ENCODE measurements around the gene PTPN6. TPM values are rescaled to one million over a fixed set of nuclear protein-coding genes. Genes with fewer than 3 reads are reported as not detected.
A peak's percentile ranks its signal among the peaks of the same experiment; 100 is the strongest.

Gene PTPN6
- total RNA-seq, 4 donors from 2014 or later: 31.8 to 44.5 (median 34.4) TPM

DNA sequence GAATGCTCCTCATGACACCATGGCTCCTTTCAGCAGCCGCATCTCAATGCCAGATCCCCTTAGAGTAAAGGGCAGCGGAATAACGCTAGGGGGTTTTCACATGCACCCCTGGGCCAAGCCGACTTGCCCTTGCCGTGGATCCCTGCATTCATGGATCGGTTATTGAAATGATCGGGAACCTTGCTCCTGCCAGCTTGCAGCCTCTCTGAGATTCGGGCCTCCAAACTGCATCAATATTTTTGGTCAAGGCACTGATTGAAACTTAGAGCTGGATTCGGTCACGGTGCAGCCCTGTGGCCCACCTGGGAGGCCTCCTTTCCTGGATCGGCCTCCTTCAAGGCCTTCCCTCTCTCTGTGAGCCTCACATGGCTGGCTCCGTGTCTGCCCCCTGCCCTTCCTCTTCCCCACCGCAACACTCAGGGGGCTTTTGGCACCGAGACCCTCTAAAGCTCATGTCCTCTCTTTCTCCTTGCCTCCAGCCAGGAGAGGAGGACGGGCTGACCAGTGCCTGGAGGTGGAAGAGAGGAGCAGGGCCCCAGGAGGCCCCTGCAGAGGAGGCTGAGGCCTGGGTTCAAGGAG lies 1.8 kb downstream of the PTPN6 start:
- TF ChIP-seq, protein P1, sequence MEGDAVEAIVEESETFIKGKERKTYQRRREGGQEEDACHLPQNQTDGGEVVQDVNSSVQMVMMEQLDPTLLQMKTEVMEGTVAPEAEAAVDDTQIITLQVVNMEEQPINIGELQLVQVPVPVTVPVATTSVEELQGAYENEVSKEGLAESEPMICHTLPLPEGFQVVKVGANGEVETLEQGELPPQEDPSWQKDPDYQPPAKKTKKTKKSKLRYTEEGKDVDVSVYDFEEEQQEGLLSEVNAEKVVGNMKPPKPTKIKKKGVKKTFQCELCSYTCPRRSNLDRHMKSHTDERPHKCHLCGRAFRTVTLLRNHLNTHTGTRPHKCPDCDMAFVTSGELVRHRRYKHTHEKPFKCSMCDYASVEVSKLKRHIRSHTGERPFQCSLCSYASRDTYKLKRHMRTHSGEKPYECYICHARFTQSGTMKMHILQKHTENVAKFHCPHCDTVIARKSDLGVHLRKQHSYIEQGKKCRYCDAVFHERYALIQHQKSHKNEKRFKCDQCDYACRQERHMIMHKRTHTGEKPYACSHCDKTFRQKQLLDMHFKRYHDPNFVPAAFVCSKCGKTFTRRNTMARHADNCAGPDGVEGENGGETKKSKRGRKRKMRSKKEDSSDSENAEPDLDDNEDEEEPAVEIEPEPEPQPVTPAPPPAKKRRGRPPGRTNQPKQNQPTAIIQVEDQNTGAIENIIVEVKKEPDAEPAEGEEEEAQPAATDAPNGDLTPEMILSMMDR (IDR thresholded peaks at IDR 0.05): no peak
- no peak for TF ChIP-seq POLR2A (IDR thresholded peaks at IDR 0.05)
- 72 to 80% methylated on average over 15 of the region's 15 CpGs for WGBS, 2 donors
- no peak overlapping the region for H3K4me3 ChIP-seq (ENCODE audit: low read depth, poor library complexity, severe bottlenecking)
- intact Hi-C loops (cut with DNase I; ENCODE audit: low total_unique reads): loop anchor here (10.0 kb wide), 1 partner anchor 142 kb away; the partner anchor contains the start of gene C1R
- no peak for DNase-seq (ENCODE audit: low spot score in 2 of 2)

DNA sequence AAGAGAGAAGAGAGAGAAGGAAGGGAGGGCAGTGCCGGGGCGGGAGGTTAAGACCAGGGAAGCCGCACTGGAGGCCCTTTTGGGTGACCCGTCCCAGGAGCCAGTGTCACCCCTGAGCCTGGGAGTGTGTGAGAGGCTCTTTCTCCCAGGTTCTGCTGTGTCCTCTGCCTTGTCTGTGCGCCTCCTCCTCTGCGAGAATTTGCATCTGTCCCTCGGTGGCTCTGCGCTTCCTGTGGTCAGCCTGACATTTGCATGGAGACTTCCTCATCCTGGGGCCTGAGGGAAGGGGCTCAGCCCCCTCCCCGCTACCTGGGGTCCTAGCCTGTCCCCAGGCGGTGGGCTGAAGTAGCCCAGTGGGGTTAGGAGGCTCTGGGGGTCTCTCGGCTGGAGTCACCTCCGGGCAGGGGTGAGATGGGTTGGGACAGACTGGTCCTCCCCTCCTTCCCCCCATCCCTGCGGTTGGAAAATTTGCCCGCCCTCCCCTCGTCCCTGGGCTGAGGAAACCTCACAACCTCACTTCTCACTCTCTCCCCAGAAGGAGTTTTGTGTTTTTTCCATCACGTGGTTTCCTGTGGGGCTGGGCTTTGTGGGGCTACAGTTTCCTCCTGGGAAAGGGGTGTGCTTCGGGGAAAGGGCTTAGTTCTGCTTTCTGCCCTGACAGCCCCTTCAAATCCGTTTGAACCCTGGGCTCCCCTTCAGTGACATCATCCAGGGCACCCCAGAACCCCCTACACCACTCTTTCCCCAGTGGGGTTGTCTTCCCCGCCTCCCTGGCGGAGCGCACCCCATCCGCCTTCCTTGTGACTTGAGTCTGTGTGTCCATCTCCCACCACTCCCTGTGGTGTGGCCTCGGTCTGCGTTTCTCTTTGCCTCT lies 2.5 kb downstream of the PTPN6 start:
- WGBS, 2 donors: 59% methylated on average over 24 of the region's 24 CpGs
- intact Hi-C loops (cut with DNase I; ENCODE audit: low total_unique reads): loop anchor here (10.0 kb wide), 1 partner anchor 141 kb away; the partner anchor contains the start of gene C1R
- no peak for DNase-seq (ENCODE audit: low spot score in 2 of 2)
- no peak for TF ChIP-seq POLR2A (IDR thresholded peaks at IDR 0.05)
- TF ChIP-seq, protein P1 (IDR thresholded peaks at IDR 0.05): no peak
- no peak overlapping the region for H3K4me3 ChIP-seq (ENCODE audit: low read depth, poor library complexity, severe bottlenecking)

DNA sequence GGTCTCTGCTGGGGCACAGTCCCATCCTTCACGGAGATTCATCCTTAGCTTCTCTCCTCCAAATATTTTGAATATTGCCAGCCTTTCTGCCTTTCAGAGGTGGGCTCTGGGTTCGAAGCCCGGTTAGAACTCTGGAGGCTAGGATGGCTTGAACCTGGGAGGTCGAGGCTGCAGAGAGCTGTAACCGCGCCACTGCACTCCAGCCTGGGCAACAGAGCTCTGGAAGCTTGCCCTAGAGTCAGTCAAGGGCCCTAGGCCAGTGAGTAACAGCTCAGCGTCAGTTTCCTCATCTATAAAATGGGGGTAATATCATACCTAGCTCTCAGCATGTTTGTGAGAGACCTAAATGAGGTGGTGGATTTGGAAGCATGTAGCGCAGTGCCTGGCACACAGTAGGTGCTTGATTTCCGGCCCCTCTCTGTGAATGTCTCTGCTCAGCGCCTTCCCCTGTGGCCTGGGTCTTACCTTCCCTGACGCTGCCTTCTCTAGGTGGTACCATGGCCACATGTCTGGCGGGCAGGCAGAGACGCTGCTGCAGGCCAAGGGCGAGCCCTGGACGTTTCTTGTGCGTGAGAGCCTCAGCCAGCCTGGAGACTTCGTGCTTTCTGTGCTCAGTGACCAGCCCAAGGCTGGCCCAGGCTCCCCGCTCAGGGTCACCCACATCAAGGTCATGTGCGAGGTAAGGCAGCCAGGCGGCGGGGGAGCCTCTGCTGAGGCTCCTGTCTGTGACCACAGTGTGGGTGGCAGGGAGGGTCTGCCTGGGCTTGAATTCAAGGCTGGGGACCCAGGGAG lies 3.4 kb downstream of the PTPN6 start:
- 88 to 91% methylated on average over 18 to 21 of the region's 21 CpGs for WGBS, 2 donors
- no peak for DNase-seq (ENCODE audit: low spot score in 2 of 2)
- H3K4me3 ChIP-seq (ENCODE audit: low read depth, poor library complexity, severe bottlenecking): no peak overlapping the region
- TF ChIP-seq POLR2A (IDR thresholded peaks at IDR 0.05): no peak
- intact Hi-C loops (cut with DNase I; ENCODE audit: low total_unique reads): loop anchor here (10.0 kb wide), 1 partner anchor 140 kb away; the partner anchor contains the start of gene C1R

DNA sequence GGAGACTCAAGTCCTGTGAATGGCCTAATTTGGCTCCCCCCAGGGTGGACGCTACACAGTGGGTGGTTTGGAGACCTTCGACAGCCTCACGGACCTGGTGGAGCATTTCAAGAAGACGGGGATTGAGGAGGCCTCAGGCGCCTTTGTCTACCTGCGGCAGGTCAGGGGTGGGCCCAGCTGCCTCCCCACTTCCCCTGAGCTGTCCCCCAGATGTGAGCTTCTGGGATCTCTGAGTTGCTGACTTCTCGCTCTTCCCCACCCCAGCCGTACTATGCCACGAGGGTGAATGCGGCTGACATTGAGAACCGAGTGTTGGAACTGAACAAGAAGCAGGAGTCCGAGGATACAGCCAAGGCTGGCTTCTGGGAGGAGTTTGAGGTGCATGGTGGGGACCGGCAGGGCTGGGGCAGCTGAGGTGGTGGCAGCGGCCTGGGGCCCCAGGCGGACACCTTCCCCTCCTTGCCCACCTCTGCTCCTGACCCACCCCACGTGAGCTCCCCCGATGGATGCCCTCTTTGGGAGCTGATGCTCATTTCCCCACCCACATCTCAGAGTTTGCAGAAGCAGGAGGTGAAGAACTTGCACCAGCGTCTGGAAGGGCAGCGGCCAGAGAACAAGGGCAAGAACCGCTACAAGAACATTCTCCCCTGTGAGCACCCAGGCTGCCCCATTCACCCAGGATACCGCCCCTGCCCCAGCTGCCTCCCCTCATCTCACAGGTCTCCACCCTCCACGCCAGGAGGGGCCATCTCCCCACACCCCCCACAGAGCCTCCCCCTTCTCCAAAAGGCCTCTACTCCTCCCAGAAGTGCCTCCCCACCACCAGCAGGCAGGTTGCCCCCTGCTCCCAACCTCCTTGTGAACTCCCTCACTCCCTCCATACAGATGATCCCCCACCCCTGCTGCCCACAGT lies 4.2 kb downstream of the PTPN6 start:
- DNase-seq (ENCODE audit: low spot score in 2 of 2): no peak
- 81 to 87% methylated on average over 21 to 22 of the region's 22 CpGs for WGBS, 2 donors
- intact Hi-C loops (cut with DNase I; ENCODE audit: low total_unique reads): loop anchor here (10.0 kb wide), 1 partner anchor 139 kb away; the partner anchor contains the start of gene C1R
- TF ChIP-seq, protein P1 (IDR thresholded peaks at IDR 0.05): no peak
- TF ChIP-seq POLR2A (IDR thresholded peaks at IDR 0.05): no peak
- H3K4me3 ChIP-seq (ENCODE audit: low read depth, poor library complexity, severe bottlenecking): no peak overlapping the region

DNA sequence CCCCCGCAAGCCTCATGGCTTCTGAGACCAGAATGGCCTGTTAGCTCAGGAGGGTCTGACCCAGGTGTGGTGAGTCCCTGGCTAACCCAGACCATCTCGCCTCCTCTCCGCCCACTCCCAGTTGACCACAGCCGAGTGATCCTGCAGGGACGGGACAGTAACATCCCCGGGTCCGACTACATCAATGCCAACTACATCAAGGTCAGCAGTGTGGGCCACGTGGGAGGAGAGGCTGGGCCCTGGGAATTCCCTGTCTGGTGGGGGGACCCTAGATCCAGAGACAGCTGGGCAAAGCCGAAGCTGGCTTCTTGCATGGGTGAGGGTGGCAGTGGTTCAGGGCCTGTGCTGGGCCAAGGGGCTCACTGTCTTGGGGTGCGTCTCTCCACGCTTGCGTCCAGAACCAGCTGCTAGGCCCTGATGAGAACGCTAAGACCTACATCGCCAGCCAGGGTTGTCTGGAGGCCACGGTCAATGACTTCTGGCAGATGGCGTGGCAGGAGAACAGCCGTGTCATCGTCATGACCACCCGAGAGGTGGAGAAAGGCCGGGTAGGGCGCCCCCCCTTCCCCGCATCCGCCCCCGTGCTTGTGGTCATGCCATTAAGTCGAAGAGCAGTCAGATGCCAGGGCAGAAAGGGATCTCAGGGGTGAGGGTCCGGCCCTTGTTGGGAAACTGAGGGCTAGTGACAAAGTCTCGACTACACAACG lies 5.0 kb downstream of the PTPN6 start:
- H3K4me3 ChIP-seq (ENCODE audit: low read depth, poor library complexity, severe bottlenecking): no peak overlapping the region
- 81 to 82% methylated on average over 28 of the region's 28 CpGs for WGBS, 2 donors
- no peak for TF ChIP-seq POLR2A (IDR thresholded peaks at IDR 0.05)
- TF ChIP-seq, protein P1 (IDR thresholded peaks at IDR 0.05): no peak
- DNase-seq (ENCODE audit: low spot score in 2 of 2): peak in 1 of 2 donors; percentile 88
- intact Hi-C loops (cut with DNase I; ENCODE audit: low total_unique reads): loop anchor here (10.0 kb wide), 1 partner anchor 139 kb away; the partner anchor contains the start of gene C1R

All from lower leg skin (tissue), 4 donors.